Kasumi-1 (cell line): ENCODE measurements around the gene AP3B1.
A peak's percentile ranks its signal among the peaks of the same experiment; 100 is the strongest.
"Not testable (repeated sequence)": the region's sequence is repeated elsewhere in the genome, so short reads cannot be mapped to it uniquely, and the experiment has no call there.

Source experiments
- DNase-seq, 2 experiments: peaks; one replicate each; lab custom pipeline; 2025; lab: John Stamatoyannopoulos, UW

The AP3B1 gene

GRCh38 chr5:78242001-78242400 lies 52.5 kb downstream of the AP3B1 start:
- DNase-seq, result no peak

GRCh38 chr5:78237911-78238310 lies 56.6 kb downstream of the AP3B1 start:
- no peak for DNase-seq

- DNase-seq, result no peak
Observed at GRCh38 chr5:78236046-78236445, 58.5 kb downstream of the AP3B1 start.

- no peak for DNase-seq
Observed at GRCh38 chr5:78235289-78235688, 59.2 kb downstream of the AP3B1 start.

- no peak for DNase-seq
Observed at GRCh38 chr5:78234804-78235203, 59.7 kb downstream of the AP3B1 start.

- no peak for DNase-seq
Observed at GRCh38 chr5:78232163-78232562, 62.3 kb downstream of the AP3B1 start.

- DNase-seq, result no peak
Observed at GRCh38 chr5:78224358-78224757, 70.1 kb downstream of the AP3B1 start.

GRCh38 chr5:78221964-78222451 lies 72.5 kb downstream of the AP3B1 start:
- peak; percentile 82 to 84 for DNase-seq

- DNase-seq, result no peak
Observed at GRCh38 chr5:78221467-78221866, 73.0 kb downstream of the AP3B1 start.

GRCh38 chr5:78215972-78216371 lies 78.5 kb downstream of the AP3B1 start:
- DNase-seq, result no peak

- no peak for DNase-seq
Observed at GRCh38 chr5:78215565-78215964, 78.9 kb downstream of the AP3B1 start.

GRCh38 chr5:78213799-78214198 lies 80.7 kb downstream of the AP3B1 start:
- DNase-seq, result no peak

- no peak for DNase-seq
Observed at GRCh38 chr5:78211052-78211451, 83.4 kb downstream of the AP3B1 start.

GRCh38 chr5:78204241-78204640 lies 90.3 kb downstream of the AP3B1 start:
- DNase-seq, result no peak

GRCh38 chr5:78203815-78204214 lies 90.7 kb downstream of the AP3B1 start:
- DNase-seq, result no peak

- DNase-seq, result no peak
Observed at GRCh38 chr5:78190402-78190801, 104.1 kb downstream of the AP3B1 start.

GRCh38 chr5:78188681-78189080 lies 105.8 kb downstream of the AP3B1 start:
- DNase-seq, result not testable (repeated sequence)

GRCh38 chr5:78187172-78187571 lies 107.3 kb downstream of the AP3B1 start:
- no peak for DNase-seq

GRCh38 chr5:78182838-78183237 lies 111.7 kb downstream of the AP3B1 start:
- DNase-seq, result no peak

GRCh38 chr5:78178356-78178755 lies 116.1 kb downstream of the AP3B1 start:
- DNase-seq, result no peak

- DNase-seq, result not testable (repeated sequence)
Observed at GRCh38 chr5:78170335-78170734, 124.2 kb downstream of the AP3B1 start.

GRCh38 chr5:78162253-78162862 lies 132.1 kb downstream of the AP3B1 start:
- peak; percentile 44 to 64 for DNase-seq

- DNase-seq, result no peak
Observed at GRCh38 chr5:78157001-78157400, 137.5 kb downstream of the AP3B1 start.

- DNase-seq, result no peak
Observed at GRCh38 chr5:78151594-78152271, 142.8 kb downstream of the AP3B1 start.
